Calu3 (cell line): ENCODE results near the gene LAMA1. TPM values are rescaled to one million over a fixed set of nuclear protein-coding genes. Genes with fewer than 3 reads are reported as not detected.
"Not testable (repeated sequence)": the region's sequence is repeated elsewhere in the genome, so short reads cannot be mapped to it uniquely, and the experiment has no call there.

Experiments used
- BruUV-seq: library from RNA; stranded (reverse); fragments of 400-500 nt; replicated peaks from 2 replicates; lab custom pipeline; 2021; lab: Mats Ljungman, UMichigan
- CTCF ChIA-PET: fragments of 300-600 bp; sonication (Branson Sonifier 250); formaldehyde crosslinking; loops from one replicate; lab custom pipeline; 2022; ENCODE audit warnings: antibody characterized with exemption; lab: Charles Lee
- DNase-seq: peaks from one replicate; pipeline ENCODE4 v3.0.0; 2022
- H3K27ac Mint-ChIP-seq: one replicate; pipeline ENCODE4 v1.8.0; 2022; ENCODE audit warnings: mixed read lengths; ENCODE audit not compliant: unreplicated experiment
- H3K27me3 Mint-ChIP-seq: one replicate; pipeline ENCODE4 v1.8.0; 2022; ENCODE audit warnings: mixed read lengths; ENCODE audit not compliant: unreplicated experiment
- H3K36me3 Mint-ChIP-seq: one replicate; pipeline ENCODE4 v1.8.0; 2022; ENCODE audit warnings: mild to moderate bottlenecking, moderate library complexity, mixed read lengths; ENCODE audit not compliant: insufficient read depth, unreplicated experiment
- H3K4me1 Mint-ChIP-seq: one replicate; pipeline ENCODE4 v1.8.0; 2022; ENCODE audit warnings: mild to moderate bottlenecking, low read depth, mixed read lengths; ENCODE audit not compliant: unreplicated experiment
- H3K4me3 Mint-ChIP-seq: one replicate; pipeline ENCODE4 v1.8.0; 2022; ENCODE audit warnings: mild to moderate bottlenecking, low read depth, moderate library complexity, mixed read lengths; ENCODE audit not compliant: unreplicated experiment
- H3K9me3 Mint-ChIP-seq: one replicate; pipeline ENCODE4 v1.8.0; 2022; ENCODE audit warnings: low read depth, mixed read lengths; ENCODE audit not compliant: unreplicated experiment
- intact Hi-C: fragments of 100-400 bp; cut with micrococcal nuclease; formaldehyde crosslinking; loops from one replicate; pipeline ENCODE4 v1.10.0; 2022; ENCODE audit not compliant: unreplicated experiment
- total RNA-seq: library from RNA; stranded (reverse); gene quantifications from 2 replicates; pipeline ENCODE4 v1.2.3, GENCODE V29; 2022
- TF ChIP-seq, protein P1 (sequence below): fragments of 200-600 bp; IDR thresholded peaks from one replicate; pipeline ENCODE4 v1.8.0; 2022; ENCODE audit warnings: antibody characterized with exemption; ENCODE audit not compliant: unreplicated experiment

LAMA1 gene
- total RNA-seq, 1 experiment from 2014 or later, result not detected

DNA sequence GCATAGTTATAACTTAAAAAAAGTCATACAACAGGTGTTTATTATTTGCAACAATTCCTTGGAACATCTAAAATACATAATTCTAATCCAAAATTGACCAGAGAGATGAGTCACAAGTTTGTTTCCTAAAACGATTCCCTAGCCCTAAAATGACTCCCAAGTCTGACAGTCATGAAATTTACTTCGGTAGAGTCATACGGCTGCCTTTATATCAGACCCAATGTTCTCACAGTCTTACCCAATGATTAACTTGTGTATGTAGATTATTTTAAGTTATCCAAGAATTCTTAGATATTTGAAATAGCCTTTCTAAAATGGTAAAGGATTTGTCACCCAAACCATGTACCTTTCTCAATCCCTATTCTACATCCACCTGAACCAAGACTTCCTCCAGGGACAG lies 174.9 kb downstream of the LAMA1 start:
- no peak for DNase-seq
- Mint-ChIP-seq H3K27ac (no peak overlapping the region), H3K36me3 (peaks cover 4% of the 10 kb centered on the region), H3K4me3 (no peak overlapping the region), H3K4me1 (peaks cover 6% of the 10 kb centered on the region), H3K9me3 (no peaks in the 10 kb centered on the region), H3K27me3 (peaks cover 61% of the 10 kb centered on the region)
- TF ChIP-seq, protein P1, sequence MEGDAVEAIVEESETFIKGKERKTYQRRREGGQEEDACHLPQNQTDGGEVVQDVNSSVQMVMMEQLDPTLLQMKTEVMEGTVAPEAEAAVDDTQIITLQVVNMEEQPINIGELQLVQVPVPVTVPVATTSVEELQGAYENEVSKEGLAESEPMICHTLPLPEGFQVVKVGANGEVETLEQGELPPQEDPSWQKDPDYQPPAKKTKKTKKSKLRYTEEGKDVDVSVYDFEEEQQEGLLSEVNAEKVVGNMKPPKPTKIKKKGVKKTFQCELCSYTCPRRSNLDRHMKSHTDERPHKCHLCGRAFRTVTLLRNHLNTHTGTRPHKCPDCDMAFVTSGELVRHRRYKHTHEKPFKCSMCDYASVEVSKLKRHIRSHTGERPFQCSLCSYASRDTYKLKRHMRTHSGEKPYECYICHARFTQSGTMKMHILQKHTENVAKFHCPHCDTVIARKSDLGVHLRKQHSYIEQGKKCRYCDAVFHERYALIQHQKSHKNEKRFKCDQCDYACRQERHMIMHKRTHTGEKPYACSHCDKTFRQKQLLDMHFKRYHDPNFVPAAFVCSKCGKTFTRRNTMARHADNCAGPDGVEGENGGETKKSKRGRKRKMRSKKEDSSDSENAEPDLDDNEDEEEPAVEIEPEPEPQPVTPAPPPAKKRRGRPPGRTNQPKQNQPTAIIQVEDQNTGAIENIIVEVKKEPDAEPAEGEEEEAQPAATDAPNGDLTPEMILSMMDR, result no peak
- intact Hi-C loops, result no loop called here
- BruUV-seq, result no TSS peak
- CTCF ChIA-PET, result no interaction called here

GRCh38 chr18:6941996-6942395 lies 175.6 kb downstream of the LAMA1 start:
- intact Hi-C loops, result no loop called here
- no peak overlapping the region for H3K4me3 Mint-ChIP-seq
- peaks cover 8% of the 10 kb centered on the region for H3K4me1 Mint-ChIP-seq
- H3K36me3 Mint-ChIP-seq, result peaks cover 5% of the 10 kb centered on the region
- BruUV-seq, result no TSS peak
- H3K27me3 Mint-ChIP-seq, result peaks cover 58% of the 10 kb centered on the region
- no peaks in the 10 kb centered on the region for H3K9me3 Mint-ChIP-seq
- H3K27ac Mint-ChIP-seq, result no peak overlapping the region
- TF ChIP-seq, protein P1, result no peak
- no peak for DNase-seq
- CTCF ChIA-PET, result no interaction called here

- BruUV-seq, result no TSS peak
- CTCF ChIA-PET, result interaction anchor here (0.5 kb wide), 1 partner anchor 23 kb away, joined by 3 read pairs; no protein-coding TSS in a partner anchor
- TF ChIP-seq, protein P1, result no peak
Measured at GRCh38 chr18:6940451-6940850, 177.1 kb downstream of the LAMA1 start.

DNA sequence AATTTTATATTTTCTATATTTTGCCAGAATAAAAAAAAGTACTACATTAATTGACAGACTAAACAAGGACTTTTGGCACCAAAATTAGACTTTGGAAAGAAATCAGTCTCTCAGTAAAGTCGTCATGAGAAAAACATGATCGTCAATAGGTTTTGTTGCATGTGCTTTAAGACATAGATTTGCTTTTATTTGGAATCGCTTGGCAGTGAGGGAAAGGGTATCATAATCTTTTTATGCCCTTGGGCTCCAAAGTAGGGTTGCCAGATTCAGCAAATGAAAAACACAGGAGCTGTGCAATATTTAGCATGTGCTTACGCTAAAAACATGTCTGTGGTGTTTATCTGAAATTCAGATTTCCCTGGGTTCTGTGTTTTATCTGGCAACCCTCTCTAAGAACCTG lies 177.6 kb downstream of the LAMA1 start:
- TF ChIP-seq, protein P1, result no peak
- DNase-seq, result no peak
- intact Hi-C loops, result no loop called here
- Mint-ChIP-seq H3K4me3 (no peak overlapping the region), H3K27ac (no peak overlapping the region), H3K36me3 (peaks cover 5% of the 10 kb centered on the region), H3K27me3 (peaks cover 56% of the 10 kb centered on the region), H3K9me3 (no peaks in the 10 kb centered on the region), H3K4me1 (peaks cover 8% of the 10 kb centered on the region)
- CTCF ChIA-PET, result no interaction called here
- no TSS peak for BruUV-seq

More at GRCh38 chr18:6940451-6940850, 177.1 kb downstream of the LAMA1 start:
- no peak for DNase-seq
- H3K36me3 Mint-ChIP-seq, result peaks cover 5% of the 10 kb centered on the region
- H3K9me3 Mint-ChIP-seq, result no peaks in the 10 kb centered on the region
- intact Hi-C loops, result no loop called here
- H3K27ac Mint-ChIP-seq, result no peak overlapping the region
- peaks cover 56% of the 10 kb centered on the region for H3K27me3 Mint-ChIP-seq
- peaks cover 8% of the 10 kb centered on the region for H3K4me1 Mint-ChIP-seq
- no peak overlapping the region for H3K4me3 Mint-ChIP-seq

DNA sequence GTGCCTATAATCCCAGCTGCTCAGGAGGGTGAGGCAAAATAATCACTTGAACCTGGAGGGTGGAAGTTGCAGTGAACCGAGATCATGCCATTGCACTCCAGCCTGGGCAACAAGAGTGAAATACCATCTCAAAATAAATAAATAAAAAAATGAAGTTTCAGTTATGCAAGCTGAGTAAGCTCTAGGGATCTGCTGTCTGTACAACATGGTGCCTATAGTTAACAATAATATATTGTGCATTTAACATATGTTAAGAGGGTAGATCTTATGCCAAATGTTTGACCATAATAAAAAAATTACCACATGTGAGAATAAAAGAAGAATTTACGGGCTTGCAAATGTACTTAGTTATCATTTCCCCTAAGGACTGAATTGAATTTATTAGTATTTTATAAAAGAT lies 179.2 kb downstream of the LAMA1 start:
- not testable (repeated sequence) for H3K27ac Mint-ChIP-seq
- CTCF ChIA-PET, result interaction anchor here (0.8 kb wide), 1 partner anchor 302 kb away, joined by 4 read pairs; no protein-coding TSS in a partner anchor

More for the DNA sequence above, 179.2 kb downstream of the LAMA1 start:
- DNase-seq, H3K4me1 Mint-ChIP-seq, H3K36me3 Mint-ChIP-seq, BruUV-seq, intact Hi-C loops, H3K9me3 Mint-ChIP-seq, H3K4me3 Mint-ChIP-seq: not testable (repeated sequence)
- H3K27me3 Mint-ChIP-seq, result peaks cover 59% of the 10 kb centered on the region
